ENCODE data around the gene DDX49. TPM values are rescaled to one million over a fixed set of nuclear protein-coding genes. Genes with fewer than 3 reads are reported as not detected.
A peak's percentile ranks its signal among the peaks of the same experiment; 100 is the strongest.

DDX49 gene
- total RNA-seq, 1 donor from 2014 or later, result 22.4 TPM

DNA sequence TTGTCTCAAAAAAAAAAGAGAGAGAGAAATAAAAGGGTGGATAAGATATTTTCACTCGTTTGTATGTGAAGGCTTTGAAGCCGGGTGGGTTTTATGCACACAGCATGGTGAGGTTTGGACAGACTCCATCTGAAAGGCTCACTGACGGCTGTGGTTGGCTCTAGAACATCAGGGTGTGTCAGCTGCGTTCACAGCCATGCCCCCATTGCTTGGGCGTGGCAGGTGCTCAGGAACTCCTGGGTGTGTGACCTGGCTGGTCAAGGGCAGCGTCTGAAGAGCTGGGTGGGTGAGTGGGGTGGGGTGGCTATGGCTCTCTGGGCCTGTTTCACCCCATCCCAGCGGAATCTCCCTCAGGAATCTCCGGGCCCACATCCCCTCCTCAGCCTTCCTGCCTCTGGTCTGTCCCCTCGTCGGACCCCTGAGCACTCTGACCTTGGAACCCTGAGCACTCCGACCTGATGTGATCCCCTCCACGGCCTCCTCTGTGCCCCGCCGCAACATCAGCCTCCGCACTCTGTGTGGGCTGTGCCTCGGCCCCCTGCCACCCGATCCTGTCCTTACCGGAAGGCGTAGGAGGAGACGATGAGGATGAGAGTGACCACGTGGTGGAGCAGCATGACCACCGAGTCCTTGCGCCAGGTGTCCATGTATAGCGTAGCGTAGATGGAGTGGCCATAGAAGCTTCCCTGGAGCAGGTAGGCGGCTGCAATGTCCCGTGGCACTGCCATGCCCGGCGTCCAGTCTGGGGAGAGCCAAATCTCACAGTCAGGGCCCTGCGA, 35.8 kb upstream of the DDX49 start:
- H3K36me3 ChIP-seq, result no peaks in the 10 kb centered on the region
- no peak overlapping the region for H3K27ac ChIP-seq (replicated peaks)
- intact Hi-C loops (cut with micrococcal nuclease), result no loop called here
- DNase-seq, result no peak
- no peaks in the 10 kb centered on the region for H3K9me3 ChIP-seq (replicated peaks)
- no peaks in the 10 kb centered on the region for H3K4me1 ChIP-seq
- H3K4me3 ChIP-seq, result no peak overlapping the region
- H3K27me3 ChIP-seq (ENCODE audit: low read depth), result no peaks in the 10 kb centered on the region
- TF ChIP-seq, protein P1, sequence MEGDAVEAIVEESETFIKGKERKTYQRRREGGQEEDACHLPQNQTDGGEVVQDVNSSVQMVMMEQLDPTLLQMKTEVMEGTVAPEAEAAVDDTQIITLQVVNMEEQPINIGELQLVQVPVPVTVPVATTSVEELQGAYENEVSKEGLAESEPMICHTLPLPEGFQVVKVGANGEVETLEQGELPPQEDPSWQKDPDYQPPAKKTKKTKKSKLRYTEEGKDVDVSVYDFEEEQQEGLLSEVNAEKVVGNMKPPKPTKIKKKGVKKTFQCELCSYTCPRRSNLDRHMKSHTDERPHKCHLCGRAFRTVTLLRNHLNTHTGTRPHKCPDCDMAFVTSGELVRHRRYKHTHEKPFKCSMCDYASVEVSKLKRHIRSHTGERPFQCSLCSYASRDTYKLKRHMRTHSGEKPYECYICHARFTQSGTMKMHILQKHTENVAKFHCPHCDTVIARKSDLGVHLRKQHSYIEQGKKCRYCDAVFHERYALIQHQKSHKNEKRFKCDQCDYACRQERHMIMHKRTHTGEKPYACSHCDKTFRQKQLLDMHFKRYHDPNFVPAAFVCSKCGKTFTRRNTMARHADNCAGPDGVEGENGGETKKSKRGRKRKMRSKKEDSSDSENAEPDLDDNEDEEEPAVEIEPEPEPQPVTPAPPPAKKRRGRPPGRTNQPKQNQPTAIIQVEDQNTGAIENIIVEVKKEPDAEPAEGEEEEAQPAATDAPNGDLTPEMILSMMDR (IDR thresholded peaks at IDR 0.05; ENCODE audit: borderline replicate concordance), result no peak

DNA sequence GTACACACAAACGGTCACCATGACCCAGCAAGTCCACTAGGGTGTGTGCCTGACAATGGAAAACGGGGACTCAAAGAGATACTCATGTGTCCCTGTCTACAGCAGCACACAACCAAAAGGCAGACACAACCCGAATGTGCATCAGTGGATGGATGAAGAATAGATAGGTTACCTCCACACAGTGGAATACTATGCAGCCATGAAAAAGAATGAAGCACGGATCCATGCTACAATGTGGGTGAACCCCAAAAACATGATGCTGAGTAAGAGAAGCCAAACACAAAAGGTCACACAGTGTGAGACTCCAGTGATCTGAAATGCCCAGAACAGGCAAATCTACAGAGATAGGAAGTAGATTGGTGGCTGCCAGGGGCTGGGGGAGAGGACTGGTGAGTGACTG, 32.5 kb upstream of the DDX49 start:
- intact Hi-C loops (cut with micrococcal nuclease), result no loop called here
- no peak overlapping the region for H3K27ac ChIP-seq (replicated peaks)
- no peak overlapping the region for H3K4me3 ChIP-seq
- H3K4me1 ChIP-seq, result no peaks in the 10 kb centered on the region
- no peaks in the 10 kb centered on the region for H3K36me3 ChIP-seq
- H3K27me3 ChIP-seq (ENCODE audit: low read depth), result no peaks in the 10 kb centered on the region
- TF ChIP-seq, protein P1 (IDR thresholded peaks at IDR 0.05; ENCODE audit: borderline replicate concordance), result no peak
- no peak for DNase-seq
- H3K9me3 ChIP-seq (replicated peaks), result no peaks in the 10 kb centered on the region

DNA sequence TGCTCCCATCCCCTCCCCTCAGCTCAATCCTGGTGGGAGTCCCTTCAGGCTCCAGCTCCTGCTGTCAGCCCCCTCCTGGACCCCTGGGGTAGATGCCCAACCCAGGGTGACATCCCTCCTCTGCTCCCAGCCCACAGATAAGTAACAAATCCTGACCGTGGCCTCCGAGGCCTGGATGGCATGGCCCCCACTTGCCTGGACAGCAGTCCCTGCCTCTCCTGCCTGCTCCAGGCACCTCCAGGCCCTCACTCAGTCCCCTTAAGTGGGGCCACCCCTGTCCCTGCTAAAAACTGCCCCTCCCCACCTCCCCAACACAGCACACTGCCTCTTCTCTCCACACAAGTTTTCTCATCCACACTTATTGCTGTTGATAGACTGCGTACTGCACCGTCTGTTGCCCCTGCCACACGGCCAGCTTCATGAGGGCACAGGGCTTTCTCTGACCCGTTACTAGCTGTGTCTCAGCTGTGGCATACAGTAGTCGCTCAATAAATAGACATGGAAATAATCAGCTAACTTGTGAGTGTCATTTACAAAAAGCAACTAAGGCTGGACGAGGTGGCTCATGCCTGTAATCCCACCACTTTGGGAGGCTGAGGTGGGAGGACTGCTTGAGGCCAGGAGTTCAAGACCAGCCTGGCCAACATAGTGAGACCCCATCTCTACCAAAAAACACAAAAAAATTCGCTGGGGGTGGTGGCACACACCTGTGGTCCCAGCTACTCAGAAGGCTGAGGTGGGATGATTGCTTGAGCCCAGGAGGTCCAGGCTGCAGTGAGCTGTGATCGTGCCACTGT, 29.4 kb upstream of the DDX49 start:
- peaks cover 13% of the 10 kb centered on the region for H3K4me1 ChIP-seq
- TF ChIP-seq, protein P1 (IDR thresholded peaks at IDR 0.05; ENCODE audit: borderline replicate concordance), result no peak
- H3K27ac ChIP-seq (replicated peaks), result no peak overlapping the region
- DNase-seq, result no peak
- intact Hi-C loops (cut with micrococcal nuclease), result no loop called here
- no peaks in the 10 kb centered on the region for H3K9me3 ChIP-seq (replicated peaks)
- no peak overlapping the region for H3K4me3 ChIP-seq
- H3K27me3 ChIP-seq (ENCODE audit: low read depth), result peaks cover 29% of the 10 kb centered on the region
- no peaks in the 10 kb centered on the region for H3K36me3 ChIP-seq

DNA sequence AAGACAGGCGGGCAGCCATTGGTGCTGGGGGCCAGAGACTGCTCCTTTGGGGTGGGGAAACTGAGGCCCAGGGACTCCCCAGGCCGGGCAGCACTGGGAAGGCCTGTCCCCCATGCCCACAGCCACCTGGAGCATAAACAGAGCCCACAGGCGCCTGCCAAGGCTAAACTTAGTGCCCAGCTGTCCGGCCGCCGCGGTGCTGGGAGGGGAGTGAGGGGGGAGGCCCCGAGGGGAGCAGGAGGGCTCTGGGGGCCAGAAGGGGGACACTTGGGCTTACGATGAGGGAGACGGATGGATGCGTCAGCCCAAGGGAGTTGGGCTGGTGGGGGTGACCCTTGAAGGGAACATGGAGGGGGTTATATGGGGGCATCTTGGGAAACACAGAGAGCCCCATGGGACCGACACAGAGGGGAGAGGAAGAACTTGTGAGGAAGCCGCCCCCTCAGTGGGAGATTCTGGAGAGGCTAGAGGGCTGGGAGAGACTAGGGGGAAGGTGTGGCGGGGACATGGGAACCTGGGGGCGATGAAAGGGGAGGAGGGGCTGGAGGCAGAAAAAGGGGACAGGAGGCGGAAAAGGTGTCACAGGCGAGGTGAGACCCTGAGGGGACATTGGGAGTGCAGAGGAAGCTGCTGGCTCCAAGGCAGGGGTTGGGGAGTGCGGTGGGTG, 25.8 kb upstream of the DDX49 start:
- Histone ChIP-seq H3K9me3 (replicated peaks) (no peaks in the 10 kb centered on the region), H3K4me3 (no peak overlapping the region), H3K36me3 (no peaks in the 10 kb centered on the region), H3K27ac (replicated peaks) (no peak overlapping the region), H3K4me1 (peaks cover 24% of the 10 kb centered on the region), H3K27me3 (ENCODE audit: low read depth) (peaks cover 49% of the 10 kb centered on the region)
- TF ChIP-seq, protein P1 (IDR thresholded peaks at IDR 0.05; ENCODE audit: borderline replicate concordance), result no peak
- DNase-seq, result no peak
- intact Hi-C loops (cut with micrococcal nuclease), result no loop called here

DNA sequence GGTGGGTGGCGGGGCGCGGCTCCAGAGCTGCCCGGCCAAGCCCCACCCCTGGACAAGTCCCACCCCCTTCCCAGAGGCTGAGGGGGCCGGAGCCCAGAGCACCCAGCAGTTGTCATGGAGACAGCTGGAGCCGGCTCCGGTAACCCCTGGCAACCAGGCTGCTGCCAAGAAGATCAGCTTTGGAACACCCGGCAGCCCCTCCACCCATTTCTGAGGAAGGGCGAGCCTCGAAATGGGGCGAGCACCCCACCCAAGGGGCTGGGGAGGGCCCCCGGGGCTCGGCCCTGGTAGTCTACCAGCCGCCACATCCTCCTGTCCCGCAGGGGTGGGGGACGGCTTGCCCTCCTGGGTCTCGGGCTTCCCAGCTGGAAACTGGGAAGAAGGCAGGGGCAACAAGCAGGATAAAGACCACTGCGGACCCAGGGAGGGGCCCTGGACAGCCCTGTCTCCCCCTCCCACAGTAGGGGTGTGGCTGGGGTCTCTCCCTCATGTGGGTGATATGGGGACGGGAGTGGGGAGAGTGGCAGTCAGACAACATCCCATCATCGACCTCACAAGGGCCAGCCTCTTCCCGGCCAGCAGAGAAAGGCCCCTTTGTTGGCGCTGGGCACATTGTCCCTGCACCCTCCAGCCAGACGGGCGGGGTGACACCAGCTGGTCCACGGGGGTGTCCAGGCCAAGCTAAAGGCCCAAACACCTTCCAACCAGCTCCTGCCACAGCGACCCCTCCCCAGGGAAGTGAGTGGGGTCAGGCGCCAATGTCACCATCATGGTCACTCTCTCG, 25.1 kb upstream of the DDX49 start:
- no peak overlapping the region for H3K27ac ChIP-seq (replicated peaks)
- TF ChIP-seq, protein P1 (IDR thresholded peaks at IDR 0.05; ENCODE audit: borderline replicate concordance), result no peak
- H3K27me3 ChIP-seq (ENCODE audit: low read depth), result peaks cover 49% of the 10 kb centered on the region
- peaks cover 5% of the 10 kb centered on the region for H3K36me3 ChIP-seq
- H3K9me3 ChIP-seq (replicated peaks), result no peaks in the 10 kb centered on the region
- H3K4me3 ChIP-seq, result peak overlapping the region; percentile 65
- peaks cover 24% of the 10 kb centered on the region for H3K4me1 ChIP-seq
- DNase-seq, result no peak
- intact Hi-C loops (cut with micrococcal nuclease), result no loop called here
